SK-N-SH treated with all-trans-retinoic acid at 6 μM for 48 hours (cell line): ENCODE results near the gene PRMT1.

Source experiments
- ATAC-seq: fragments of 200-7000 bp; cut with Tn5 transposase; 3 replicates; pipeline ENCODE4 v1.9.1; 2020; ENCODE audit warnings: mild to moderate bottlenecking, moderate library complexity
- ARNTL ChIP-seq: fragments of 450-650 bp; formaldehyde crosslinking; IDR thresholded peaks from 2 replicates; pipeline ENCODE4 v1.5.0; 2020; ENCODE audit warnings: low read depth, mild to moderate bottlenecking, moderate library complexity, borderline replicate concordance
- BACH2 ChIP-seq: fragments of 250-450 bp; sonication (Bioruptor Pico); IDR thresholded peaks from 2 replicates; pipeline ENCODE4 v1.9.0; 2021; ENCODE audit warnings: mild to moderate bottlenecking, borderline replicate concordance
- CSDC2 ChIP-seq: fragments of 250-450 bp; sonication (Bioruptor Pico); IDR thresholded peaks from 2 replicates; pipeline ENCODE4 v1.5.0; 2020; ENCODE audit warnings: mild to moderate bottlenecking, moderate library complexity
- ESRRG ChIP-seq: fragments of 250-450 bp; sonication (Bioruptor Pico); IDR thresholded peaks from 2 replicates; pipeline ENCODE4 v1.6.1; 2021; ENCODE audit warnings: mild to moderate bottlenecking
- GLIS3 ChIP-seq: fragments of 250-450 bp; sonication (Bioruptor Pico); IDR thresholded peaks from 2 replicates; pipeline ENCODE4 v1.5.0; 2020; ENCODE audit warnings: mild to moderate bottlenecking, moderate library complexity
- ISL1 ChIP-seq: fragments of 250-450 bp; sonication (Bioruptor Pico); IDR thresholded peaks from 2 replicates; pipeline ENCODE4 v2.1.2; 2022; ENCODE audit warnings: mild to moderate bottlenecking, moderate library complexity
- OSR1 ChIP-seq: fragments of 250-450 bp; sonication (Bioruptor Pico); IDR thresholded peaks from 2 replicates; pipeline ENCODE4 v1.8.0; 2022; ENCODE audit warnings: moderate library complexity, mild to moderate bottlenecking, inconsistent platforms
- PPARA ChIP-seq: fragments of 250-450 bp; sonication (Bioruptor Pico); IDR thresholded peaks from 2 replicates; pipeline ENCODE4 v1.5.0; 2020; ENCODE audit warnings: mild to moderate bottlenecking, borderline replicate concordance
- RARB ChIP-seq: fragments of 250-450 bp; sonication (Bioruptor Pico); IDR thresholded peaks from 2 replicates; pipeline ENCODE4 v1.8.0; 2021; ENCODE audit warnings: mild to moderate bottlenecking, moderate library complexity
- SNAI2 ChIP-seq: fragments of 250-450 bp; sonication (Bioruptor Pico); IDR thresholded peaks from 2 replicates; pipeline ENCODE4 v1.5.0; 2020; ENCODE audit warnings: mild to moderate bottlenecking, moderate library complexity
- TCF4 ChIP-seq: fragments of 250-450 bp; sonication (Bioruptor Pico); IDR thresholded peaks from 2 replicates; pipeline ENCODE4 v1.8.0; 2021; ENCODE audit warnings: mild to moderate bottlenecking, moderate library complexity, borderline replicate concordance
- TOX ChIP-seq: fragments of 250-450 bp; sonication (Bioruptor Pico); IDR thresholded peaks from 2 replicates; pipeline ENCODE4 v1.8.0; 2021; ENCODE audit warnings: mild to moderate bottlenecking, moderate library complexity, borderline replicate concordance
- ZC3H10 ChIP-seq: fragments of 250-450 bp; sonication (Bioruptor Pico); IDR thresholded peaks from 2 replicates; pipeline ENCODE4 v1.5.1; 2021; ENCODE audit warnings: mild to moderate bottlenecking, moderate library complexity
- ZFP3 ChIP-seq: fragments of 250-450 bp; sonication (Bioruptor Pico); IDR thresholded peaks from 2 replicates; pipeline ENCODE4 v1.5.0; 2020; ENCODE audit warnings: mild to moderate bottlenecking, moderate library complexity
- ZFP30 ChIP-seq: fragments of 450-650 bp; formaldehyde crosslinking; IDR thresholded peaks from 2 replicates; pipeline ENCODE4 v1.5.0; 2022; ENCODE audit warnings: mild to moderate bottlenecking, moderate library complexity
- ZNF565 ChIP-seq: fragments of 450-650 bp; formaldehyde crosslinking; conservative IDR thresholded peaks from 2 replicates; pipeline ENCODE4 v1.5.0; 2020; ENCODE audit warnings: low read depth, mild to moderate bottlenecking, moderate library complexity
- ZNF70 ChIP-seq: fragments of 450-650 bp; formaldehyde crosslinking; IDR thresholded peaks from 2 replicates; pipeline ENCODE4 v1.5.0; 2020; ENCODE audit warnings: mild to moderate bottlenecking, moderate library complexity
- ZNF8 ChIP-seq: fragments of 450-650 bp; formaldehyde crosslinking; IDR thresholded peaks from 2 replicates; pipeline ENCODE4 v1.5.0; 2020; ENCODE audit warnings: mild to moderate bottlenecking, moderate library complexity
- TF ChIP-seq, protein P1 (sequence below): fragments of 250-450 bp; sonication (Bioruptor Pico); IDR thresholded peaks from 2 replicates; pipeline ENCODE4 v1.5.1; 2020; ENCODE audit warnings: low read depth, mild to moderate bottlenecking, moderate library complexity
- TF ChIP-seq, protein P2 (sequence below): fragments of 250-450 bp; sonication (Bioruptor Pico); IDR thresholded peaks from 2 replicates; pipeline ENCODE4 v1.5.0; 2020; ENCODE audit warnings: mild to moderate bottlenecking, moderate library complexity
- TF ChIP-seq, protein P3 (sequence below): fragments of 250-450 bp; sonication (Bioruptor Pico); IDR thresholded peaks from 2 replicates; pipeline ENCODE4 v1.5.1; 2021; ENCODE audit warnings: mild to moderate bottlenecking, moderate library complexity
- TF ChIP-seq, protein P4 (sequence below): fragments of 250-450 bp; sonication (Bioruptor Pico); IDR thresholded peaks from 2 replicates; pipeline ENCODE4 v1.8.0; 2021; ENCODE audit warnings: low read depth, mild to moderate bottlenecking, moderate library complexity, borderline replicate concordance

The PRMT1 gene

DNA sequence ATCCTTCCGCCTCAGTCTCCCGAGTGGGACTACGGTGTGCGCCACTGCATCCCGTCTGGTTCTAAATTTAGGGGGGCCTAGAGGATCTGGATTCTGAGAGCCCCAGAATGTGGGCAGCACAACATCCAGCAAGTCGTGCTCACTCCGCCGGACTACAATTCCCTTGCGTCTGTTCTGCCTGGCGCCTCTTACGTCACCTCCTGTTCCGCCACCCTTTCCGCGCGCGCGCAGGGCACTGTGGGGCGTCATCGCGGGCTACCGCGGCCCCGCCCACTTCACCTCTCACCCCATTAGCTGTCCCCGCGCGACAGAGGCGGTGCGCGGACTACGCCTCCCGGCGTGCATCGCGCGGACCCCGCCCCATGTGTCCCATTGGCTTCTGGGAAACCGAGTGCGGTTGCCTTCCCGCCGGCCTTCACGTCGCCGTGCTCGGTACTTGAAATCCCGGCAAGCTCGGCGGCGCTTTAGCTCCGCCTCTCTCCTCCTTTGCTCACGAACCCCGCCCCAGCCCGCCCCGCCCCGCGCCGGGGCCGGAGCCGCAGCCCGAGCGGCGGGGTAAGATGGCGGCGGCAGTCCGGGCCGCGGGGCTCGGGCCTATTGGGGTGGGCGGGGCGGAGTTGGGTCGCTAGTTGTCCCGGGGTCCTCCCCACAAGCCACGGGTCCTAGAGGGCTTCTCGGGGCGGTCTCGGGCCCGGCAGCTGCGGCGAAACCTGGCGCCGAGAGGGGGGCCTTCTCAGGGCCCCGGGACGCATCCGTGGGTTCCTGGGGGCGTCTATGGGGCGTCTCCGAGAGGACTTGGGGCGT lies 35.2 kb upstream of the PRMT1 start, which contains the start of gene SCAF1:
TSS of gene SCAF1 (plus strand) at position 522 of the 804 bp plus-strand sequence. CDS start 2,818 bp downstream, outside the sequence.
- ATAC-seq: peak; percentile 60
- TF ChIP-seq OSR1 (no peak), ISL1 (CRISPR knock-in tag) (no peak), ARNTL (no peak), ZNF8 (CRISPR knock-in tag) (no peak), ZFP3 (CRISPR knock-in tag) (0 out of 2 replicates have a peak, but pooled peaks have one; percentile 44), ESRRG (CRISPR knock-in tag) (no peak), CSDC2 (CRISPR knock-in tag) (no peak), GLIS3 (CRISPR knock-in tag) (0 out of 2 replicates have a peak, but pooled peaks have one; percentile 34), ZC3H10 (CRISPR knock-in tag) (no peak)
- TF ChIP-seq, protein P1, sequence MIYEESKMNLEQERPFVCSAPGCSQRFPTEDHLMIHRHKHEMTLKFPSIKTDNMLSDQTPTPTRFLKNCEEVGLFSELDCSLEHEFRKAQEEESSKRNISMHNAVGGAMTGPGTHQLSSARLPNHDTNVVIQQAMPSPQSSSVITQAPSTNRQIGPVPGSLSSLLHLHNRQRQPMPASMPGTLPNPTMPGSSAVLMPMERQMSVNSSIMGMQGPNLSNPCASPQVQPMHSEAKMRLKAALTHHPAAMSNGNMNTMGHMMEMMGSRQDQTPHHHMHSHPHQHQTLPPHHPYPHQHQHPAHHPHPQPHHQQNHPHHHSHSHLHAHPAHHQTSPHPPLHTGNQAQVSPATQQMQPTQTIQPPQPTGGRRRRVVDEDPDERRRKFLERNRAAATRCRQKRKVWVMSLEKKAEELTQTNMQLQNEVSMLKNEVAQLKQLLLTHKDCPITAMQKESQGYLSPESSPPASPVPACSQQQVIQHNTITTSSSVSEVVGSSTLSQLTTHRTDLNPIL (CRISPR knock-in tag): no peak
- TF ChIP-seq, protein P2, sequence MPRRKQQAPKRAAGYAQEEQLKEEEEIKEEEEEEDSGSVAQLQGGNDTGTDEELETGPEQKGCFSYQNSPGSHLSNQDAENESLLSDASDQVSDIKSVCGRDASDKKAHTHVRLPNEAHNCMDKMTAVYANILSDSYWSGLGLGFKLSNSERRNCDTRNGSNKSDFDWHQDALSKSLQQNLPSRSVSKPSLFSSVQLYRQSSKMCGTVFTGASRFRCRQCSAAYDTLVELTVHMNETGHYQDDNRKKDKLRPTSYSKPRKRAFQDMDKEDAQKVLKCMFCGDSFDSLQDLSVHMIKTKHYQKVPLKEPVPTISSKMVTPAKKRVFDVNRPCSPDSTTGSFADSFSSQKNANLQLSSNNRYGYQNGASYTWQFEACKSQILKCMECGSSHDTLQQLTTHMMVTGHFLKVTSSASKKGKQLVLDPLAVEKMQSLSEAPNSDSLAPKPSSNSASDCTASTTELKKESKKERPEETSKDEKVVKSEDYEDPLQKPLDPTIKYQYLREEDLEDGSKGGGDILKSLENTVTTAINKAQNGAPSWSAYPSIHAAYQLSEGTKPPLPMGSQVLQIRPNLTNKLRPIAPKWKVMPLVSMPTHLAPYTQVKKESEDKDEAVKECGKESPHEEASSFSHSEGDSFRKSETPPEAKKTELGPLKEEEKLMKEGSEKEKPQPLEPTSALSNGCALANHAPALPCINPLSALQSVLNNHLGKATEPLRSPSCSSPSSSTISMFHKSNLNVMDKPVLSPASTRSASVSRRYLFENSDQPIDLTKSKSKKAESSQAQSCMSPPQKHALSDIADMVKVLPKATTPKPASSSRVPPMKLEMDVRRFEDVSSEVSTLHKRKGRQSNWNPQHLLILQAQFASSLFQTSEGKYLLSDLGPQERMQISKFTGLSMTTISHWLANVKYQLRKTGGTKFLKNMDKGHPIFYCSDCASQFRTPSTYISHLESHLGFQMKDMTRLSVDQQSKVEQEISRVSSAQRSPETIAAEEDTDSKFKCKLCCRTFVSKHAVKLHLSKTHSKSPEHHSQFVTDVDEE: peak; percentile 82; the same call in 1 of the 2 replicates
- TF ChIP-seq, protein P3, sequence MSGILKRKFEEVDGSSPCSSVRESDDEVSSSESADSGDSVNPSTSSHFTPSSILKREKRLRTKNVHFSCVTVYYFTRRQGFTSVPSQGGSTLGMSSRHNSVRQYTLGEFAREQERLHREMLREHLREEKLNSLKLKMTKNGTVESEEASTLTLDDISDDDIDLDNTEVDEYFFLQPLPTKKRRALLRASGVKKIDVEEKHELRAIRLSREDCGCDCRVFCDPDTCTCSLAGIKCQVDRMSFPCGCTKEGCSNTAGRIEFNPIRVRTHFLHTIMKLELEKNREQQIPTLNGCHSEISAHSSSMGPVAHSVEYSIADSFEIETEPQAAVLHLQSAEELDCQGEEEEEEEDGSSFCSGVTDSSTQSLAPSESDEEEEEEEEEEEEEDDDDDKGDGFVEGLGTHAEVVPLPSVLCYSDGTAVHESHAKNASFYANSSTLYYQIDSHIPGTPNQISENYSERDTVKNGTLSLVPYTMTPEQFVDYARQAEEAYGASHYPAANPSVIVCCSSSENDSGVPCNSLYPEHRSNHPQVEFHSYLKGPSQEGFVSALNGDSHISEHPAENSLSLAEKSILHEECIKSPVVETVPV (CRISPR knock-in tag): no peak
- TF ChIP-seq, all 23 proteins: peak for 3

DNA sequence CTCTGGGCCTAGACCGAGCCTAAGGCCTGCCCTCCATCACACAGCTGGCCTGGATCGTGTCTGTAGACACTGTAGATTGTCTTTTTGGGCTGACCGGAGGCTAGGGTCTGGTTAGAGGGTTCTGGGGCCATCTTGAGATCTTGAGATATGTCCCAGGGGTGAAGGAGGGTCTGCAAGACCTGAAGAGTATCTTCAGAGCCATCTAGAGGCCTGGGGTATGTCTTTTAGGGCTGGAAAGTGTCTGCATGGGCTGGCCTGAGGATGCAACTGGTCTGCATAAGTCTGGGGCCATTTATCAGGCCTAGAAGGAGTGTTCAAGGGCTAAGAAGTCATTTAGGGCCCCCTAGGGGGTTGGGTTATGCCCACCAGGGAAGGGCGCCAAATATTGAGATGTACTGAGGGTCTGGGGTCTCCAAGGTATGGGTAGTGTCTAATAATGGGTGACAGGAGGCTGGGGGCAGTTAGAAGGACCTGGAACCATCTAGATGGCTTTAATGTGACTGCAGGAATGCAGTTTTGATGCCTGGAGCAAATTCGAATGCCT lies 34.5 kb upstream of the PRMT1 start:
- TF ChIP-seq GLIS3 (CRISPR knock-in tag) (no peak), PPARA (CRISPR knock-in tag) (no peak), ZNF565 (no peak), CSDC2 (CRISPR knock-in tag) (no peak), BACH2 (no peak), TOX (no peak), OSR1 (no peak)
- ATAC-seq: no peak

DNA sequence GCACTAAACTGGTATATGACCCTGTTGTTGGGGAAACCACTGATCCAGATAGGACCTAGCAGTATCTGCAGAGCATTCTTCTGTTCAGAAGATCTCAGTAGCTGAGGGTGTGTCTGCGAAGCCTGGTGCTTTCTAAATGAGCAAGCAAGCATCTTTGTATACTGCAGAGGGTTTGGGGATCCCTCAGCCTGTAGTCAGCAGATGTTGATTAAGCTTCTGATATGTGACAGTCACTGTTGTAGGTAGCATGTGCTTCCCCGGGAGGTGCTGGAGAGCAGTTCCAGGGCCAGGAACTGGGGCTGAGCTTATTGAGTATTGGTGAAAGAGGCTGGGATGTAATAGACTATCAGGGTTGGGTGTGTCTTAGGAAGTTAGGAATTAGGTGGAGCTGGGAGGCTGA lies 33.6 kb upstream of the PRMT1 start:
- ATAC-seq: no peak
- no peak for TF ChIP-seq ESRRG (CRISPR knock-in tag)
- TF ChIP-seq OSR1: no peak
- no peak for TF ChIP-seq ZNF70 (CRISPR knock-in tag)
- no peak for TF ChIP-seq ARNTL
- TF ChIP-seq ZFP30: no peak
- TF ChIP-seq, protein P1 (CRISPR knock-in tag): no peak
- TF ChIP-seq TCF4 (CRISPR knock-in tag): no peak
- no peak for TF ChIP-seq BACH2
- no peak for TF ChIP-seq PPARA (CRISPR knock-in tag)
- no peak for TF ChIP-seq ZNF8 (CRISPR knock-in tag)
- TF ChIP-seq, all 23 proteins: peak for 0

DNA sequence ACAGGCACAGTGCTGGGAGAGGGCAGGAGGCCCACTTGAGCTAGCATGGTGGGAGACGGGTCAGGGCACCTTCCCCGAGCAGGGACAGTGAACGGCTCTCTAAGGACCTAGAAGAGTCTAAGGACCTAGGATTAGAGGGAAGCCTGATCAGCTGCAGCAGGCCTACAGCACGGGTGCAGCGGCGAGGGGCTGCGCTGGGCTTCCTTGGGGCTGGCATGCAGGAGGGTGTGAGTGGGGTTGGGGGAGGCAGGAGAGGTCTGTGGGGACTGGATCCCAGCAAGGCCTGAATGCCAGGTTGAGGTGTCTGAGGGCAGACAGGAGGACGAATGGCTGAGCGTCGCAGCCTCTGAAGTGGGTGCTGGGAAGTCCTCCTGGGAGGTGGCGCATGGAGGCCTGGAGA lies 31.5 kb upstream of the PRMT1 start:
- no peak for ATAC-seq
- TF ChIP-seq SNAI2 (CRISPR knock-in tag) (no peak), ZNF565 (no peak), ISL1 (CRISPR knock-in tag) (no peak), RARB (CRISPR knock-in tag) (no peak), ZNF8 (CRISPR knock-in tag) (no peak), ZFP30 (no peak), TOX (no peak), ZFP3 (CRISPR knock-in tag) (no peak)
- TF ChIP-seq, protein P1 (CRISPR knock-in tag): no peak
- TF ChIP-seq, protein P4, sequence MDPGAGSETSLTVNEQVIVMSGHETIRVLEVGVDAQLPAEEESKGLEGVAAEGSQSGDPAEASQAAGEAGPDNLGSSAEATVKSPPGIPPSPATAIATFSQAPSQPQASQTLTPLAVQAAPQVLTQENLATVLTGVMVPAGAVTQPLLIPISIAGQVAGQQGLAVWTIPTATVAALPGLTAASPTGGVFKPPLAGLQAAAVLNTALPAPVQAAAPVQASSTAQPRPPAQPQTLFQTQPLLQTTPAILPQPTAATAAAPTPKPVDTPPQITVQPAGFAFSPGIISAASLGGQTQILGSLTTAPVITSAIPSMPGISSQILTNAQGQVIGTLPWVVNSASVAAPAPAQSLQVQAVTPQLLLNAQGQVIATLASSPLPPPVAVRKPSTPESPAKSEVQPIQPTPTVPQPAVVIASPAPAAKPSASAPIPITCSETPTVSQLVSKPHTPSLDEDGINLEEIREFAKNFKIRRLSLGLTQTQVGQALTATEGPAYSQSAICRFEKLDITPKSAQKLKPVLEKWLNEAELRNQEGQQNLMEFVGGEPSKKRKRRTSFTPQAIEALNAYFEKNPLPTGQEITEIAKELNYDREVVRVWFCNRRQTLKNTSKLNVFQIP: no peak
- TF ChIP-seq, protein P2: no peak
